Activated CD8-positive, alpha-beta T cell treated with anti-CD3 and anti-CD28 coated beads, Interleukin-2, amount 10 ng/mL, durations not matched to agents 7 days and 5 days (primary cell): Measurements from ENCODE around the gene IFFO2. TPM values are rescaled to one million over a fixed set of nuclear protein-coding genes. Genes with fewer than 3 reads are reported as not detected.

Experiments used
- ATAC-seq: fragments of 150-1000 bp; cut with Tn5 transposase; one replicate; pipeline ENCODE4 v1.10.0; 2021; ENCODE audit warnings: moderate library complexity
- CTCF ChIA-PET: fragments of 350-600 bp; sonication (Branson Sonifier 250); formaldehyde crosslinking; loops from one replicate; lab custom pipeline; 2021; ENCODE audit warnings: antibody characterized with exemption; lab: Charles Lee
- POLR2A ChIA-PET: fragments of 350-600 bp; sonication (Branson Sonifier 250); formaldehyde crosslinking; loops from one replicate; lab custom pipeline; 2021; ENCODE audit warnings: antibody characterized with exemption; lab: Charles Lee
- DNase-seq: peaks from one replicate; pipeline ENCODE4 v3.0.0-alpha.2; 2020
- H3K27ac Mint-ChIP-seq: one replicate; pipeline ENCODE4 v1.8.0; 2021; ENCODE audit warnings: mild to moderate bottlenecking, mixed read lengths
- H3K27me3 Mint-ChIP-seq: one replicate; pipeline ENCODE4 v1.8.0; 2021; ENCODE audit warnings: low read depth, mixed read lengths
- H3K36me3 Mint-ChIP-seq: one replicate; pipeline ENCODE4 v1.8.0; 2021; ENCODE audit warnings: low read depth, mixed read lengths
- H3K4me1 Mint-ChIP-seq: one replicate; pipeline ENCODE4 v1.8.0; 2021; ENCODE audit warnings: low read depth, mixed read lengths
- H3K4me3 Mint-ChIP-seq: one replicate; pipeline ENCODE4 v1.8.0; 2021; ENCODE audit warnings: mild to moderate bottlenecking, mixed read lengths
- H3K9me3 Mint-ChIP-seq: one replicate; pipeline ENCODE4 v1.8.0; 2022; ENCODE audit warnings: mixed read lengths; ENCODE audit not compliant: insufficient read depth
- total RNA-seq, 2 experiments: library from RNA; stranded (reverse); gene quantifications; one replicate each; pipeline ENCODE4 v1.2.3, GENCODE V29; 2021

IFFO2 gene
- total RNA-seq, 2 experiments from 2014 or later: 7.2 to 8.2 TPM

DNA sequence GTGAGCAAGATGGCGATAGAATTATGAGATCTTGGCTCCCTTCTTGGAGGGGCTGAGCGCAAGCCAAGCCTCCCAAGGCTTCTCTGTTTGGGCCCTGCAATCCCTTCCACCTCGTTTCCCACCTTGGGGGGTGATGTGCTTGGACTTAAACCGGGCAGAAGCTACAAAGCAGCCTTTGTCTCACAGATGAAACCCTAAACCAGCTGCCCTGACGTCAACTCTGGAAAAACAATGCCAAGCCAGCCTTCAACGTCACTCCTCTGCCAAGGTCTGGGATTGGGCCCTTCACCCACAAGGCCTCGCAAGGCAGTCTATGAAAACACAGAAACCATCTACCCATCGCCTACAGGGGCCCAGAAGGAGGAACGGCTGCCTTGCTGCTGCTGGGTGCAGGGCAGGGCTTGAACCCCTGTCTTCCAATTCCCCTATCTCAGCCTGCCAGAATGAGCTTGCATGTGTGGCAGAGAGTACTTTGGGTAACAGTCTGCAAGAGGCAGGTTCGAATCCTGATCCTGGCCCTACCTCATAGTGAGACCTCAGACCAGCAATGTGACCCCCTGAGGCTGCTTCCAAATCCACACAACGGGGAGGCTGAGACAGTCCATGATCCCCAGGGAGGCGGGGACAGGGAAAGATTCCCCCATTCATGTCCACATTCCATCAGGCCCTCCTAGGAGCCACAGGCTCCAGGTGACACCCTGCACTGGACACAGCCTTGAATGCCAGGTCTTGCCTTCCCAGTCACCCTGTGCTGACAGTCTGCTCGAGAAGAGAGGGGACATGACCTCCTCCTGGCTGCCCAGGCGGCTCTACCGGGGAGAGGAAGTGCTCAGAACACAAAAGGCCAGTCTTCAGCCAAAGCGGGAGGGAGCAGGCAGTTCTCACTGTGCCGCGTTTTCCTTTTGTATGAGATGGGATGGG lies 15.0 kb downstream of the IFFO2 start:
- no peak for ATAC-seq
- CTCF ChIA-PET: interaction anchor here (1.0 to 1.6 kb wide), 4 partner anchors 10 to 39 kb away, joined by 3 to 4 read pairs (median 3); partner anchors contain the start of gene ALDH4A1
- Mint-ChIP-seq H3K9me3 (no peaks in the 10 kb centered on the region), H3K4me3 (no peak overlapping the region), H3K27ac (no peak overlapping the region), H3K4me1 (peaks cover 11% of the 10 kb centered on the region), H3K36me3 (no peaks in the 10 kb centered on the region), H3K27me3 (no peaks in the 10 kb centered on the region)
- no peak for DNase-seq
- POLR2A ChIA-PET: interaction anchor here (0.8 to 1.3 kb wide), 2 partner anchors 10 to 14 kb away, joined by 3 to 5 read pairs; no protein-coding TSS in a partner anchor

DNA sequence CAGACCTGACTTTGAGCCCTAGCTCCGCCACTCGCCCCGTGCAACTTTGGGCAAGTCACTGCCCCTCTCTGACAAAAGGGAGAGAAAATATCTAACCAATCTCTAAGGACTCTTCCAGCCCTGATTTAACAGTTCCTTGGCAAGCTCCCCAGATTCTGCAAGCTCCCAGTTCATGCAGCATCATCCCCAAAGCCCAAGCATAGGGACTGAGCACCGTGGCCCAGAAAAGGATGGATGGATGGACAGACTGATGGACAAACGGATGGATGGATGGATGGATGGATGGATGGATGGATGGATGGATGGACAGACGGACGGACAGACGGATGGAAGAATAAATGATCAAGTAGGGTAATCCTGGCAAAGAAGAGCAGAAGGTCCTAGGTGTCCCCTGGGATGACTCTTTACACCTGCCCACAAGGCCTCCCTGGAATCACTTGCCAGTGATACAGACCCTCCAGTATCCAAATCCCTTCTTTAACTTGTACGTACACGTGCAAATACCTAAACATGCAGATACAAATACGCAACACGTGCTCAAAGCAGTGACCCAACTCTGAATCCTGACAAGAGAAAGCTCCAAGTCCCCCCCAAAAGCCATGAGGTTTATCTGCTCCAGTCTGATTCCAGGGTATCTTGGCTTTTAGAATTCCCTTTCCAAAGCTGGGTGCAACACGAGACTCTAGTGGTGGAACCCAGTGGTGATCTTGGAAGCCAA lies 16.0 kb downstream of the IFFO2 start:
- Mint-ChIP-seq H3K4me1 (peaks cover 7% of the 10 kb centered on the region), H3K4me3 (no peak overlapping the region), H3K27ac (no peak overlapping the region), H3K36me3 (no peaks in the 10 kb centered on the region), H3K9me3 (no peaks in the 10 kb centered on the region), H3K27me3 (no peaks in the 10 kb centered on the region)
- ATAC-seq (no peak), DNase-seq (no peak)
- ChIA-PET POLR2A (interaction anchor here (0.5 to 1.3 kb wide), 3 partner anchors 11 to 106 kb away, joined by 3 to 5 read pairs (median 3); no protein-coding TSS in a partner anchor), CTCF (interaction anchor here (1.0 to 1.6 kb wide), 4 partner anchors 10 to 57 kb away, joined by 3 read pairs; partner anchors contain the start of gene ALDH4A1)

DNA sequence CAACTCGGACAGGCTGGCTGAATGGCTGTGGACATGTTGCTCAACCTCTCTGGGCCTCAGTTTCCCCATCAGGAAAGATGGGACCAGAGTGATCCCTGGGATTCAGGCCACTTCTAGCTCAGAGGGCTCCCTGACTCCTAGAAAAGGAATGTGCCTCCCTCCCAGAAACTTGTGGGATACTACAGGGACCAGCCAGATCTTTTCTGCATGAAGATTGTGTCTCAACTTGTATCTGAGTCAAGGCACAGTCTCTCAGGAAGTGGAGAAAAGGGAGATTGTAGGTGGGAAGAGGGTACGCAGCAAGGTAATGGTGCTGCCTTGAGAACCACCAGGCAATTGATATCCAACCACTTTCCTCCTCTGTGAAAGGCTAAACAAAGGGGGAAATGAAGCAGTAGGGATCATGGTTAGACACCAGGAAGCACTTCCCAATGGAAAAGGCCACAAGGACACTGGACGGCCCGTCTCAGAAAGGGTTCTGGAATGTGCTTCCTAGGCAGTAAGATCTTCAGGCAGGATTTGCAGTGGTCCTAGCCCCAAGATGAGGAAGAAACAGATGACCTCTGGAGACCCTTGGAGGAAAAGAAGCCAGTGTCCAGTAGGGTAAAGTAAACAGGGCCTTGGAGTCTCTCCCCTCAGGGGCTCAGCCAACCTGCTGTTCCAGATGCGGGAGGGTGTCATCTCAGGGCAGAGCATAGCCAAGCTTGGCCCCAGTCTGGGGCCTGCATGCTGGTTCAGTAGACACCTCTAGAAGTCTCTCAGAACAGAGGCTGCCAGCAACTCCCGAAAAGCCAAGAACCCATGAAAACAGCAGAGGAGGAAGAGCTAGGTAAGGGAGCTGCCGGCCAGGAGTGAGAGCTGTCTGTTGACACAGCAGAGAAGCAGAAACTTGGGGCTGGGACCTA lies 16.8 kb downstream of the IFFO2 start:
- Mint-ChIP-seq H3K36me3 (no peaks in the 10 kb centered on the region), H3K27ac (no peak overlapping the region), H3K9me3 (no peaks in the 10 kb centered on the region), H3K27me3 (no peaks in the 10 kb centered on the region), H3K4me1 (peaks cover 7% of the 10 kb centered on the region), H3K4me3 (no peak overlapping the region)
- POLR2A ChIA-PET: interaction anchor here (0.5 to 1.3 kb wide), 2 partner anchors 13 to 107 kb away, joined by 3 to 4 read pairs; no protein-coding TSS in a partner anchor
- no peak for DNase-seq
- ATAC-seq: no peak
- CTCF ChIA-PET: interaction anchor here (1.1 to 1.6 kb wide), 2 partner anchors 37 to 56 kb away, joined by 3 read pairs; partner anchors contain the start of gene ALDH4A1

DNA sequence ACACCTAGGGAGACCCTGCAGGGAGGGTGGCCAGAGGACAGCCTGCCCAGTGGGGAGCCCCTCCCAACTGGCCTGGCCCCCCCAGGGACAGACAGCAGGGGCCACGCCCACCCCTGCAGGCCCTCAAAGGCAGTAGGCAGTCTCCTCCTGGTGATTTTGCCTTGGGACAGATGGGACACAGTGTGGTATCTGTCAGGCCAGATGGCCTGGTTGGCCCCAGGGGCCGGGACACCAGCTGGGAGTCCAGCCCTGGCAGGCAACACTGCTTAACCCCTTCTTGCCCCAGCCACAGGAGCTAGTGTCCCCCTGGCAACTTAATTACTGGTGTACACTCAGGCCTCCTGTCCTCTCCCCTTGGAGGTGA lies 17.8 kb downstream of the IFFO2 start:
- no peaks in the 10 kb centered on the region for H3K27me3 Mint-ChIP-seq
- ATAC-seq (no peak), DNase-seq (no peak)
- H3K27ac Mint-ChIP-seq: no peak overlapping the region
- no peak overlapping the region for H3K4me3 Mint-ChIP-seq
- ChIA-PET CTCF (no interaction called here), POLR2A (interaction anchor here (0.8 to 1.3 kb wide), 2 partner anchors 11 to 12 kb away, joined by 3 to 4 read pairs; no protein-coding TSS in a partner anchor)
- H3K9me3 Mint-ChIP-seq: no peaks in the 10 kb centered on the region
- peaks cover 5% of the 10 kb centered on the region for H3K4me1 Mint-ChIP-seq
- H3K36me3 Mint-ChIP-seq: no peaks in the 10 kb centered on the region

DNA sequence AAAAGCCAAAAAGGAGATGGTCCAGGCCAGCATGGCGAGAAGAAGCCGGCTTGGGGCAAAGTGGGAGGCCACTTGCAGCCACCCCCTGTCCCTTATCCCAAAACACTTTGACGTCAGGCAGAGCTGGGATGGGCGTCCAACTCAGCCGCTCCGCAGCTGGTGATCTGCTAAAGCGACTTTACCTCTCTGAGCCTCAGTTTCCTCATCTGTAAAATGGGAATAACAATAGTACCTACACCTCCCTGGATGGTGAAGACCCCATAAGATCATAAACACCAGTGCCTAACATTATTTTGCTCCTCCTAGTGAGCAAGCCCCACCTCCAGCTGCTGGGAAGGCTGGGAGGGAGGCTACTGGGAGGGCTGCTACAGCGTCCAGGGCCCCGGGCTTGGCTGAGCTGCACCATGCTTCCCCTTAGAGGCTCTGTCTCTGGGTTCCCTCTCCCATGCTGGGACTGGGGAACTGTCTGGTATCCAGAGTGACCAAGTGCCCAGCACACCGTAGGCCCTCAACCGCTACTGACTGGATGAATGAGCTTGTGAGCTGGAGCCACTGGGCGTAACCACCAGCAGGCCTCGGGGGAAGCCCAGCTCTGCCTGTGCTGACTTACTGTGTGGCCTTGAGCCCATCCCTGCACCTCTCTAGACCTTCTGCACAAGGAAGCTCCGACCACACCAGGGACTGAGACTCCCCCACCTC lies 18.3 kb downstream of the IFFO2 start:
- CTCF ChIA-PET: no interaction called here
- H3K4me1 Mint-ChIP-seq: peaks cover 5% of the 10 kb centered on the region
- no peak overlapping the region for H3K27ac Mint-ChIP-seq
- no peaks in the 10 kb centered on the region for H3K36me3 Mint-ChIP-seq
- POLR2A ChIA-PET: interaction anchor here (0.8 to 1.3 kb wide), 2 partner anchors 10 to 11 kb away, joined by 3 to 4 read pairs; no protein-coding TSS in a partner anchor
- no peaks in the 10 kb centered on the region for H3K9me3 Mint-ChIP-seq
- no peak for DNase-seq
- no peak overlapping the region for H3K4me3 Mint-ChIP-seq
- ATAC-seq: no peak
- H3K27me3 Mint-ChIP-seq: no peaks in the 10 kb centered on the region

DNA sequence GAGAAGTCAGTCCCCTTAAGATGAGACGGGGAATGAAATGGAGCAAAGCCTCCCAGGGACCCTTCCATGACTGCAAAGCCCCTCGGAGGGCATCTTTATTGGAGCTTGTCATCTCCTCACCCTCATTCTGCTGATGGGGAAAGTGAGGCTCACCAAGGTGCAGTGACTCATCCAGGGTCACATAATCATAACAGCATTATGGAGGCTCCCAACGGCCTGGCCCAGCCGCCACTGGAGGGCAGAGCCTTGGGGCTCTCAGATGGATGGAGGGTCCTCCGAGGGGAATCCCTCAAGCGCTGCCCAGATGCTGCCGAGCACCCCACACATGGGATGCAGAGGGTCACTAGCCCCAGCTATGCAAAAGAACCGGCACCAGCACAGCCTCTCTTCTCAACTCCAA lies 18.9 kb downstream of the IFFO2 start:
- Mint-ChIP-seq H3K27ac (no peak overlapping the region), H3K27me3 (no peaks in the 10 kb centered on the region), H3K9me3 (no peaks in the 10 kb centered on the region), H3K4me3 (no peak overlapping the region), H3K36me3 (no peaks in the 10 kb centered on the region), H3K4me1 (peaks cover 5% of the 10 kb centered on the region)
- DNase-seq: no peak
- ATAC-seq: no peak
- ChIA-PET POLR2A (interaction anchor here (0.5 kb wide), 1 partner anchor 10 kb away, joined by 3 read pairs; no protein-coding TSS in a partner anchor), CTCF (no interaction called here)

DNA sequence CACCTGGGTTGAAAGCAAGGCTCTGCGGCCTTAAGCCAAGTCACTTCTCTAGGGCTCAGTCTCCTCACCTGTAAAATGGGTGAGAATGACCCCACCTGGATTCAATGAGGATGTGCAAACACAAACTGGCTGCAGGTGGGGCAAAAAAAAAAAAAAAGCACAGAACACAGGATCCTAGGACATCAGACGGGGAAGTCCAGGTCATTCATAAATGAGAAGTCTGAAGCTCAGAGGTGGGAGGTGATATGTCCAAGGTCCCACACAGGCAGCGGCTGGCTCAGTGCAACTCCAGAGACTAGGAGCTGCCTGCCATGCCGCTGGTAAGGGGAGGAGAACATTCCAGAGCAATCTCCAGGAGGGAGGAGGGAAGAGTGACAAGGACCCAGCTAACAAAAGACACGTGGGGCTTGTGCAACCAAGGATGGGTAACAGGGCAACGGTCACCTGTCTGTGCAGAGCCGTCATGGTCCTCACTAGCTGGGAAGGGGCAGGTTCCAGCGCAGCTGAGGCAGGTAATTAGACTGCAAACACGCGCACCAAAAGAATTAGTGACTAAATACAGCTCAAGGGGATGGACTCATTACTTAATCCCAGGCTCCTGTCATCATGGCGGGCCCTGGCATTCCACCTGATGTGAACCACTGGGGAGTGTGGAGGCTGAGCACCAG lies 19.5 kb downstream of the IFFO2 start:
- no peak overlapping the region for H3K27ac Mint-ChIP-seq
- POLR2A ChIA-PET: interaction anchor here (0.5 kb wide), 1 partner anchor 10 kb away, joined by 3 read pairs; no protein-coding TSS in a partner anchor
- H3K4me3 Mint-ChIP-seq: no peak overlapping the region

DNA sequence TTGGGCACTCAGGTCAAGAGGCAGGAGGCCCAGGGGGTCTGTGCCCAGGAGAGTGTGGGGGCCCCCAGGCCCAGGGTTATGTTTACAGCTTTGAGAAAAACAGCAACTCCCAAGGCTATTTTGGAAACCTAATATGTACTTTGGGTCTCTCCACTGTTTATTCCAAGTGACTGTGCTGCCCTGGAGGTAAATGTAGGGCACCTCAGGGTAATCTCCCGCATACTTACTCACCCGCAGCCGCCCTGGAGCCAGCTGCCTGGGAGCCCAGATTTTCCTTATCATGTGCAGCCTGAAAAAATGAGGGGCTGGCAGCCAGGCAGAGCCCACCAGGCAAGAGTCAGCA lies 20.0 kb downstream of the IFFO2 start:
- POLR2A ChIA-PET: no interaction called here
- Mint-ChIP-seq H3K9me3 (no peaks in the 10 kb centered on the region), H3K4me1 (peaks cover 7% of the 10 kb centered on the region), H3K4me3 (no peak overlapping the region), H3K27ac (no peak overlapping the region), H3K27me3 (no peaks in the 10 kb centered on the region), H3K36me3 (no peaks in the 10 kb centered on the region)
- CTCF ChIA-PET: no interaction called here
- no peak for DNase-seq
- no peak for ATAC-seq

More for the DNA sequence above, 19.5 kb downstream of the IFFO2 start:
- ATAC-seq (no peak), DNase-seq (no peak)
- H3K36me3 Mint-ChIP-seq: no peaks in the 10 kb centered on the region
- CTCF ChIA-PET: no interaction called here
- no peaks in the 10 kb centered on the region for H3K9me3 Mint-ChIP-seq
- H3K4me1 Mint-ChIP-seq: peaks cover 5% of the 10 kb centered on the region
- H3K27me3 Mint-ChIP-seq: no peaks in the 10 kb centered on the region

DNA sequence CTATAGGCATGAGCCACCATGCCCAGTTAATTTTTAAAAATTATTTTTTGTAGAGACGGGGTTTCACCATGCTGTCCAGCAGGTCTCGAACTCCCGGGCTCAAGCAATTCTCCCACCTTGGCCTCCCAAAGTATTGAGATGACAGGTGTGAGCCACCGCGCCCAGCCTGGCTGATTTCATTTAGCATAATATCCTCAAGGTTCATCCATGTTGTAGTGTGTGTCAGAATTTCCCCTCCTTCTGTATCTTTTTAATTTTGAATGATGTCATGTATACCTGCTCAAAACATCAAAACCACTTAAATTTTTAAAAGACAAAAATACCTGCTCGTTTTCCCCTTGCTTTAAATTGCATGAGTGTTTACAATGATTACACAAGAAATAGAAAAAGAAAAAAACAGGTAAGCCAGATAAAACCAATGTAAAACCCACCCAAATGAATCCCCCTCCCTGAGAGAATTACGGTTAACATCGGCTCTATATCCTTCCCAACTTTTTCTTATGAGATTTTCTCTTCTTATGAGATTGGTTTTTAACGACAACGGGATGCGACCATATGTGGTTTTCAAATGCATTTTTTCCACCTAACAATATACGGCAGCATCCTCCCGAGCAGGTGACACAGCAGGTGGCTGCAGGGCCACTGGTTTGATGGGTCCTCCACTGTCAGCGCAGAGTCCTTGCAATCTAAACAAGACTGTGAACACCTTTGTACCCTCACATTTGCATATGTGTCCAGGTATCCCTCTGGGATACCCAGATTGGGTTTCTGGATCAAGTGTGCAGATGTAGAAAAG lies 22.1 kb downstream of the IFFO2 start:
- H3K9me3 Mint-ChIP-seq: no peaks in the 10 kb centered on the region
- H3K4me3 Mint-ChIP-seq: no peak overlapping the region
- H3K4me1 Mint-ChIP-seq: peaks cover 13% of the 10 kb centered on the region
- no peak overlapping the region for H3K27ac Mint-ChIP-seq
- POLR2A ChIA-PET: no interaction called here
- DNase-seq: no peak
- no peaks in the 10 kb centered on the region for H3K27me3 Mint-ChIP-seq
- H3K36me3 Mint-ChIP-seq: no peaks in the 10 kb centered on the region
- CTCF ChIA-PET: no interaction called here
- no peak for ATAC-seq

DNA sequence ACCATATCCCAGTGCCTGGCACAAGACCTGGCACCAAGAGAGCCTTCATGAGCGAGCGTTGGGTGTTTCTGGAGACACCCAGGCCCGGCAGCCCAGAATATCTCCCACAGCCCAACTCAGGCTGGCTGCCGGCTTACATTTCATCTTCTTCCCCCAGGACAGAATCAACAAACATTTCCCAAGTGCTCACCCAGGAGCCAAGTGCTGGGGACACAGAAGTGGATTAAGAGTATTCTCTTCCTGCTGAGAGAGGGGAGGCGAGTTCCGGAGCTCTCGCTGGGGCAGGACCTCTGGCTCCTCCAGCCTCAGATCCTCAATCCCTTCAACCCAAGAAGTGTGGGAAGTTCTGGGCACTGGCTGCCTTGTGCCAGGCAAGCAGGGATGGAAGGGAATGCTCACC lies 23.6 kb downstream of the IFFO2 start:
- ChIA-PET POLR2A (no interaction called here), CTCF (no interaction called here)
- H3K4me3 Mint-ChIP-seq: no peak overlapping the region
- H3K9me3 Mint-ChIP-seq: no peaks in the 10 kb centered on the region
- H3K36me3 Mint-ChIP-seq: no peaks in the 10 kb centered on the region
- H3K27me3 Mint-ChIP-seq: no peaks in the 10 kb centered on the region
- H3K27ac Mint-ChIP-seq: peak overlapping the region; percentile 60
- DNase-seq (no peak), ATAC-seq (no peak)
- peaks cover 27% of the 10 kb centered on the region for H3K4me1 Mint-ChIP-seq
